OCI-LY7 (cell line): Measurements from ENCODE around the gene CACNA1D. TPM values are rescaled to one million over a fixed set of nuclear protein-coding genes. Genes with fewer than 3 reads are reported as not detected.
A peak's percentile ranks its signal among the peaks of the same experiment; 100 is the strongest.

Source experiments
- BruUV-seq: library from RNA; stranded (reverse); fragments of 400-500 nt; replicated peaks from 2 replicates; lab custom pipeline; 2021; lab: Mats Ljungman, UMichigan
- CTCF ChIA-PET: fragments of 300-600 bp; sonication (Branson Sonifier 250); formaldehyde crosslinking; loops from one replicate; lab custom pipeline; 2022; ENCODE audit warnings: antibody characterized with exemption; ENCODE audit not compliant: unreplicated experiment; lab: Charles Lee
- POLR2A ChIA-PET: fragments of 300-600 bp; sonication (Branson Sonifier 250); formaldehyde crosslinking; loops from one replicate; lab custom pipeline; 2022; ENCODE audit warnings: antibody characterized with exemption; lab: Charles Lee
- DNase-seq: peaks from one replicate; pipeline ENCODE4 v3.0.0-alpha.2; 2015; ENCODE audit warnings: low spot score
- H2AFZ ChIP-seq: fragments of 200-600 bp; sonication (generic), shearing (Covaris generic); 2 replicates; pipeline ENCODE4 v1.6.1; 2014; ENCODE audit warnings: mild to moderate bottlenecking, antibody characterized with exemption, low read length, moderate library complexity
- H3K27ac ChIP-seq: fragments of 200-600 bp; sonication (generic); 2 replicates; pipeline ENCODE4 v1.5.1; 2014; ENCODE audit warnings: mixed run types, low read depth, mild to moderate bottlenecking, moderate library complexity, low read length, inconsistent platforms; ENCODE audit not compliant: poor library complexity, severe bottlenecking
- H3K36me3 ChIP-seq: fragments of 200-600 bp; sonication (generic); 2 replicates; pipeline ENCODE4 v1.6.1; 2014; ENCODE audit warnings: mild to moderate bottlenecking, antibody characterized with exemption, low read length, moderate library complexity, mixed read lengths; ENCODE audit not compliant: insufficient read depth
- H3K4me1 ChIP-seq: fragments of 200-600 bp; sonication (generic); 2 replicates; pipeline ENCODE4 v1.5.1; 2014; ENCODE audit warnings: mild to moderate bottlenecking, low read length; ENCODE audit not compliant: insufficient read depth, poor library complexity, severe bottlenecking
- H3K4me2 ChIP-seq: fragments of 200-600 bp; sonication (generic); 2 replicates; pipeline ENCODE4 v1.6.1; 2014; ENCODE audit warnings: mild to moderate bottlenecking, low read length
- H3K4me3 ChIP-seq: fragments of 200-600 bp; sonication (generic); 2 replicates; pipeline ENCODE4 v1.5.1; 2014; ENCODE audit warnings: mild to moderate bottlenecking, low read depth, low read length; ENCODE audit not compliant: poor library complexity, severe bottlenecking
- H3K79me2 ChIP-seq: fragments of 200-600 bp; sonication (generic); 2 replicates; pipeline ENCODE4 v1.6.1; 2016; ENCODE audit warnings: low read depth, mild to moderate bottlenecking, low read length, moderate library complexity, mixed read lengths; ENCODE audit not compliant: insufficient read depth
- H3K9me2 ChIP-seq: fragments of 200-600 bp; sonication (generic); 2 replicates; pipeline ENCODE4 v1.6.1; 2016; ENCODE audit warnings: mild to moderate bottlenecking, low read length, mixed read lengths; ENCODE audit not compliant: insufficient read depth
- H3K9me3 ChIP-seq: fragments of 200-600 bp; sonication (generic); 2 replicates; pipeline ENCODE4 v1.6.1; 2014; ENCODE audit warnings: mild to moderate bottlenecking, mixed run types, low read length, mixed read lengths
- H4K20me1 ChIP-seq: fragments of 200-600 bp; sonication (generic); 2 replicates; pipeline ENCODE4 v1.6.1; 2014; ENCODE audit warnings: mild to moderate bottlenecking, antibody characterized with exemption, low read length, moderate library complexity, mixed read lengths; ENCODE audit not compliant: insufficient read depth
- CTCF ChIP-seq: fragments of 200-600 bp; sonication (generic); conservative IDR thresholded peaks from 2 replicates; pipeline ENCODE4 v1.5.1; 2014; ENCODE audit warnings: mild to moderate bottlenecking, antibody characterized with exemption, low read length, moderate library complexity, mixed read lengths
- EZH2phosphoT487 ChIP-seq: fragments of 200-600 bp; sonication (generic); IDR thresholded peaks from 2 replicates; pipeline ENCODE4 v1.6.1; 2018; ENCODE audit warnings: low read depth, borderline replicate concordance, mild to moderate bottlenecking, mixed run types, antibody characterized with exemption, low read length, moderate library complexity, mixed read lengths
- intact Hi-C: fragments of 100-400 bp; cut with micrococcal nuclease; formaldehyde crosslinking; loops from one replicate; pipeline ENCODE4 v1.10.0; 2022; ENCODE audit not compliant: unreplicated experiment
- total RNA-seq, 2 experiments: library from RNA; depleted of rRNA in 1 of 2; stranded (reverse); fragments of >200 nt in 1 of 2; shearing (Covaris generic) in 1 of 2; gene quantifications; 2 replicates each; pipeline ENCODE4 v1.2.3, GENCODE V29; 2014 to 2022

The CACNA1D gene
- total RNA-seq, 2 experiments from 2014 or later: 0.42 TPM; not detected in 1

GRCh38 chr3:53694666-53695323 lies 200.4 kb downstream of the CACNA1D start:
- TF ChIP-seq EZH2phosphoT487 (no peak), CTCF (no peak)
- intact Hi-C loops: no loop called here

GRCh38 chr3:53695324-53695690 lies 200.9 kb downstream of the CACNA1D start:
- no peak for TF ChIP-seq CTCF
- H3K79me2 ChIP-seq: no peaks in the 10 kb centered on the region
- POLR2A ChIA-PET: no interaction called here
- no peak for DNase-seq
- H3K27ac ChIP-seq: no peak overlapping the region
- BruUV-seq: no TSS peak
- intact Hi-C loops: no loop called here
- no peak overlapping the region for H2AFZ ChIP-seq
- no peaks in the 10 kb centered on the region for H3K36me3 ChIP-seq
- CTCF ChIA-PET: no interaction called here
- no peaks in the 10 kb centered on the region for H4K20me1 ChIP-seq
- H3K9me3 ChIP-seq: no peaks in the 10 kb centered on the region
- H3K9me2 ChIP-seq: no peaks in the 10 kb centered on the region
- H3K4me1 ChIP-seq: no peaks in the 10 kb centered on the region
- H3K4me3 ChIP-seq: no peak overlapping the region
- H3K4me2 ChIP-seq: no peak overlapping the region

More at GRCh38 chr3:53694666-53695323, 200.4 kb downstream of the CACNA1D start:
- ChIA-PET POLR2A (no interaction called here), CTCF (no interaction called here)
- no peaks in the 10 kb centered on the region for H3K36me3 ChIP-seq
- no TSS peak for BruUV-seq
- H3K79me2 ChIP-seq: no peaks in the 10 kb centered on the region
- no peaks in the 10 kb centered on the region for H3K4me1 ChIP-seq
- no peaks in the 10 kb centered on the region for H3K9me3 ChIP-seq
- no peaks in the 10 kb centered on the region for H3K9me2 ChIP-seq
- H2AFZ ChIP-seq: no peak overlapping the region
- H3K4me3 ChIP-seq: no peak overlapping the region
- no peaks in the 10 kb centered on the region for H4K20me1 ChIP-seq
- H3K27ac ChIP-seq: no peak overlapping the region
- DNase-seq: no peak
- H3K4me2 ChIP-seq: no peak overlapping the region

- no peak for DNase-seq
- intact Hi-C loops: no loop called here
- no peaks in the 10 kb centered on the region for H3K9me2 ChIP-seq
Measured at GRCh38 chr3:53696401-53697172, 202.2 kb downstream of the CACNA1D start.

More at GRCh38 chr3:53696401-53697172, 202.2 kb downstream of the CACNA1D start:
- Histone ChIP-seq H4K20me1 (no peaks in the 10 kb centered on the region), H3K4me2 (no peak overlapping the region), H3K27ac (no peak overlapping the region), H3K36me3 (no peaks in the 10 kb centered on the region), H2AFZ (no peak overlapping the region), H3K9me3 (no peaks in the 10 kb centered on the region), H3K4me1 (no peaks in the 10 kb centered on the region), H3K4me3 (no peak overlapping the region), H3K79me2 (no peaks in the 10 kb centered on the region)
- no TSS peak for BruUV-seq
- CTCF ChIA-PET: no interaction called here
- POLR2A ChIA-PET: interaction anchor here (0.5 to 0.6 kb wide), 2 partner anchors 94 to 612 kb away, joined by 3 to 4 read pairs; no protein-coding TSS in a partner anchor
- TF ChIP-seq EZH2phosphoT487: no peak
- 0 out of 2 replicates have a peak, but pooled peaks have one; percentile 15 for TF ChIP-seq CTCF
